Mammary epithelial cell (primary cell): ENCODE measurements around the gene FRRS1.

Source experiments
- EZH2 ChIP-seq: IDR thresholded peaks from 2 replicates; pipeline ENCODE4 v1.6.1; 2012; ENCODE audit warnings: low read length, inconsistent platforms, borderline replicate concordance
- TF ChIP-seq, protein P1 (sequence below), 2 donors: IDR thresholded peaks in 1 of 2; conservative IDR thresholded peaks in 1 of 2; 2 replicates each; pipeline ENCODE4 v1.5.1; 2011 to 2012; ENCODE audit warnings: inconsistent platforms in 2 of 2, low read length in 2 of 2, mild to moderate bottlenecking in 2 of 2, control low read depth in 1 of 2, low read depth in 1 of 2; ENCODE audit not compliant: insufficient read depth in 1 of 2; ENCODE audit errors: extremely low read depth in 1 of 2

DNA sequence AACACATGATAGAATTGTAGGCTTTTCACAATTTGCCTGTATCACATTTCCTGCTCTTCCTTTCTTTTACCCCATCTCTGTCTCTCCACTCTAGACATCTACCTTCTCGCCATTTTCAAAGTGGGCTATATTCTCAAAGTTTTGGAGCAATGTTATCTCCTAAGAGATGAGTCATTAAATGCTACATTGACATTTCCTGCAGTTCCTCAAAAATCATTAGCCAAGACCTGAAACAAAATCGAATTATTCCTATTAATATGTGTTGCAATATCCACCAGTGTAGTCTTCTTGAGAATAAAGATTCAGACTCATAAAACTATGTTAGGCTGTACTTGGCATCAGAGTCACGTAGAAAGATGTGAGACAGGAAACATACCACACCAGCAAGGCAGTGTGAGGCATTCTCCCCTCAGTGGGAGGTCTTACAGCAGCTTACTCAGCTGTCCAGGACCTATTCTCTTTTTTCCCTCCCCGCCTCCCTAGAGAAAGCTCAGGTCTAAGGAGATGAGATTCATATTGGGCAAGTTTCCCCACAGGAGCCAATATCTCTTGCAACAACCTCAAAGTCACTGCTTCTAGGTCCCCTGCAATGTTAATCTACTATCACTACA, 38.8 kb downstream of the FRRS1 start:
- TF ChIP-seq, protein P1, sequence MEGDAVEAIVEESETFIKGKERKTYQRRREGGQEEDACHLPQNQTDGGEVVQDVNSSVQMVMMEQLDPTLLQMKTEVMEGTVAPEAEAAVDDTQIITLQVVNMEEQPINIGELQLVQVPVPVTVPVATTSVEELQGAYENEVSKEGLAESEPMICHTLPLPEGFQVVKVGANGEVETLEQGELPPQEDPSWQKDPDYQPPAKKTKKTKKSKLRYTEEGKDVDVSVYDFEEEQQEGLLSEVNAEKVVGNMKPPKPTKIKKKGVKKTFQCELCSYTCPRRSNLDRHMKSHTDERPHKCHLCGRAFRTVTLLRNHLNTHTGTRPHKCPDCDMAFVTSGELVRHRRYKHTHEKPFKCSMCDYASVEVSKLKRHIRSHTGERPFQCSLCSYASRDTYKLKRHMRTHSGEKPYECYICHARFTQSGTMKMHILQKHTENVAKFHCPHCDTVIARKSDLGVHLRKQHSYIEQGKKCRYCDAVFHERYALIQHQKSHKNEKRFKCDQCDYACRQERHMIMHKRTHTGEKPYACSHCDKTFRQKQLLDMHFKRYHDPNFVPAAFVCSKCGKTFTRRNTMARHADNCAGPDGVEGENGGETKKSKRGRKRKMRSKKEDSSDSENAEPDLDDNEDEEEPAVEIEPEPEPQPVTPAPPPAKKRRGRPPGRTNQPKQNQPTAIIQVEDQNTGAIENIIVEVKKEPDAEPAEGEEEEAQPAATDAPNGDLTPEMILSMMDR (conservative IDR thresholded peaks at IDR 0.05 in 1 of 2, IDR thresholded peaks at IDR 0.05 in 1 of 2; ENCODE audit: extremely low read depth in 1 of 2, insufficient read depth in 1 of 2, low read depth in 1 of 2, low read length in 2 of 2) = no peak
- no peak for TF ChIP-seq EZH2
